GM21390 (cell line): ENCODE measurements around the gene KCNC1.

Experiments used
- ATAC-seq: cut with Tn5 transposase; IDR thresholded peaks from one replicate; pipeline ENCODE4 v1.9.1; 2021; ENCODE audit not compliant: unreplicated experiment

KCNC1 gene

GRCh38 chr11:17714870-17715269 lies 19.7 kb upstream of the KCNC1 start:
- no peak for ATAC-seq

GRCh38 chr11:17716807-17717206 lies 17.8 kb upstream of the KCNC1 start:
- ATAC-seq, result no peak

GRCh38 chr11:17718015-17718414 lies 16.6 kb upstream of the KCNC1 start:
- no peak for ATAC-seq

GRCh38 chr11:17718510-17718962 lies 16.0 kb upstream of the KCNC1 start:
- ATAC-seq, result no peak

- no peak for ATAC-seq
These were observed 15.3 kb upstream of the KCNC1 start, which contains the start of gene MYOD1 for GRCh38 chr11:17719028-17719937. Gene MYOD1, plus strand, starts transcription at chr11:17719571. Its CDS starts 212 bp downstream, at chr11:17719783.

- no peak for ATAC-seq
These were observed 14.4 kb upstream of the KCNC1 start for GRCh38 chr11:17719938-17720795.

- ATAC-seq, result no peak
These were observed 13.8 kb upstream of the KCNC1 start for GRCh38 chr11:17720796-17721171.

GRCh38 chr11:17721242-17721999 lies 13.2 kb upstream of the KCNC1 start:
- no peak for ATAC-seq

GRCh38 chr11:17722000-17722643 lies 12.5 kb upstream of the KCNC1 start:
- ATAC-seq, result no peak

GRCh38 chr11:17724020-17724908 lies 10.3 kb upstream of the KCNC1 start:
- no peak for ATAC-seq

- no peak for ATAC-seq
These were observed 9.4 kb upstream of the KCNC1 start for GRCh38 chr11:17725174-17725573.

GRCh38 chr11:17730137-17730536 lies 4.4 kb upstream of the KCNC1 start:
- no peak for ATAC-seq

- peak; percentile 69 for ATAC-seq
These were observed 3.7 kb upstream of the KCNC1 start for GRCh38 chr11:17730608-17731462.

- ATAC-seq, result no peak
These were observed 1.3 kb upstream of the KCNC1 start for GRCh38 chr11:17733261-17733660.

GRCh38 chr11:17734986-17735817 lies 621 bp downstream of the KCNC1 start:
- peak; percentile 52 for ATAC-seq

GRCh38 chr11:17735818-17736578 lies 1.4 kb downstream of the KCNC1 start:
- ATAC-seq, result no peak

GRCh38 chr11:17736579-17736893 lies 2.0 kb downstream of the KCNC1 start:
- no peak for ATAC-seq
